Measurements from ENCODE around the gene MRPL53. TPM values are rescaled to one million over a fixed set of nuclear protein-coding genes. Genes with fewer than 3 reads are reported as not detected.

The MRPL53 gene
- total and polyA plus RNA-seq, 2 of the 13 experiments (the other 11 are each of a cell fraction or from before 2014, with no cell fraction given) = 34.3 to 51.9 TPM

DNA sequence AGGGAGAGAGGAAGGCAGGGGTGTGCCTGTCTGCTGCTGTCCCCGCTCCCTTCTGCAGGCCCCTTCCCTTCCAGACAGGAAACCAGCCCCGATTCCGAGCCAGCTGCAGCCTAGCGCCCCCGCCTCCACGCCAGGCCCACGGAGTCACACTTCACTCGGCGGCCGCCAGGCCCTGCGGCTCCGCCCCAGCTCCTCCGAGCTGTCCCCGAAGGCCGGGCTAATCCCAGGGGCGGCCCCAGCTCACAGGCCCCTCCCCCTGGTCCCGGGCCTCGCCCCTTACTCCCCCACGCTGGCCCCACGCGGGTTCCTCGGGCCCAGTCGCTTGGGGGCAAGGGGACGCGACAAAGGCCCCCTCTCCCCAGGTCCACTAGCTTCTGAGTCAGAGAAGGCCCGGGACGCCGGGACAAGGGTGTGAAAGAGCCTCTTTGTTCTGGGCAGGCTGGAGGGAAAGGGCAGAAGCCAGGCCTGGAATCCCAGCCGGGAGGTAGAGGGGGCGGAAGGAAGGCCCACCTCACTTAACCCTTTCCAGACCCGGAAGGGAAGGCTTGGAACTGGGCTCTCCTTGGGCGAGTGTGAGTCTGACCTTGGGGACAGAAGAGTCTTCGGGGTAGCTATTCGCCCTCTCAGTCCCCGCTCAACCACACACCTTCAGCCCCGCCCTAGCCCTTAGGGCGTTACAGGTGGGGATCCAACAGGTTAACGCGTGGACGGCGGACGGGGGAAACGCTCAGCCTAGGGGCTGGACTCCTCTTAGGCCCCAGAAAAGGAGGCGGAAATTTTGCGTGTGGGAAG is 31.9 kb downstream of the MRPL53 start (continued):
- TF ChIP-seq, protein P1, sequence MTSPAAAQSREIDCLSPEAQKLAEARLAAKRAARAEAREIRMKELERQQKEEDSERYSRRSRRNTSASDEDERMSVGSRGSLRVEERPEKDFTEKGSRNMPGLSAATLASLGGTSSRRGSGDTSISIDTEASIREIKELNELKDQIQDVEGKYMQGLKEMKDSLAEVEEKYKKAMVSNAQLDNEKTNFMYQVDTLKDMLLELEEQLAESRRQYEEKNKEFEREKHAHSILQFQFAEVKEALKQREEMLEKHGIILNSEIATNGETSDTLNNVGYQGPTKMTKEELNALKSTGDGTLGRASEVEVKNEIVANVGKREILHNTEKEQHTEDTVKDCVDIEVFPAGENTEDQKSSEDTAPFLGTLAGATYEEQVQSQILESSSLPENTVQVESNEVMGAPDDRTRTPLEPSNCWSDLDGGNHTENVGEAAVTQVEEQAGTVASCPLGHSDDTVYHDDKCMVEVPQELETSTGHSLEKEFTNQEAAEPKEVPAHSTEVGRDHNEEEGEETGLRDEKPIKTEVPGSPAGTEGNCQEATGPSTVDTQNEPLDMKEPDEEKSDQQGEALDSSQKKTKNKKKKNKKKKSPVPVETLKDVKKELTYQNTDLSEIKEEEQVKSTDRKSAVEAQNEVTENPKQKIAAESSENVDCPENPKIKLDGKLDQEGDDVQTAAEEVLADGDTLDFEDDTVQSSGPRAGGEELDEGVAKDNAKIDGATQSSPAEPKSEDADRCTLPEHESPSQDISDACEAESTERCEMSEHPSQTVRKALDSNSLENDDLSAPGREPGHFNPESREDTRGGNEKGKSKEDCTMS (CRISPR knock-in tag; conservative IDR thresholded peaks at IDR 0.05) = no peak
- peak; percentile 89 for TF ChIP-seq NKX3-1 (CRISPR knock-in tag; IDR thresholded peaks at IDR 0.05)
- TF ChIP-seq, protein P2, sequence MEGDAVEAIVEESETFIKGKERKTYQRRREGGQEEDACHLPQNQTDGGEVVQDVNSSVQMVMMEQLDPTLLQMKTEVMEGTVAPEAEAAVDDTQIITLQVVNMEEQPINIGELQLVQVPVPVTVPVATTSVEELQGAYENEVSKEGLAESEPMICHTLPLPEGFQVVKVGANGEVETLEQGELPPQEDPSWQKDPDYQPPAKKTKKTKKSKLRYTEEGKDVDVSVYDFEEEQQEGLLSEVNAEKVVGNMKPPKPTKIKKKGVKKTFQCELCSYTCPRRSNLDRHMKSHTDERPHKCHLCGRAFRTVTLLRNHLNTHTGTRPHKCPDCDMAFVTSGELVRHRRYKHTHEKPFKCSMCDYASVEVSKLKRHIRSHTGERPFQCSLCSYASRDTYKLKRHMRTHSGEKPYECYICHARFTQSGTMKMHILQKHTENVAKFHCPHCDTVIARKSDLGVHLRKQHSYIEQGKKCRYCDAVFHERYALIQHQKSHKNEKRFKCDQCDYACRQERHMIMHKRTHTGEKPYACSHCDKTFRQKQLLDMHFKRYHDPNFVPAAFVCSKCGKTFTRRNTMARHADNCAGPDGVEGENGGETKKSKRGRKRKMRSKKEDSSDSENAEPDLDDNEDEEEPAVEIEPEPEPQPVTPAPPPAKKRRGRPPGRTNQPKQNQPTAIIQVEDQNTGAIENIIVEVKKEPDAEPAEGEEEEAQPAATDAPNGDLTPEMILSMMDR (CRISPR knock-in tag; IDR thresholded peaks at IDR 0.05) = peak; percentile 71
- peak; percentile 96 for TF ChIP-seq DR1 (CRISPR knock-in tag; IDR thresholded peaks at IDR 0.05)
- TF ChIP-seq ZNF432 (CRISPR knock-in tag; IDR thresholded peaks at IDR 0.05; ENCODE audit: borderline replicate concordance) = 0 out of 2 replicates have a peak, but pooled peaks have one; percentile 22
- TF ChIP-seq RBM39 (IDR thresholded peaks at IDR 0.05; ENCODE audit: low read depth, low read length, poor library complexity, severe bottlenecking) = peak; percentile 82
- no peak; the same call in 1 of the 2 replicates for TF ChIP-seq SP140L (CRISPR knock-in tag; IDR thresholded peaks at IDR 0.05; ENCODE audit: borderline replicate concordance)
- peak; percentile 50; the same call in 1 of the 2 replicates for TF ChIP-seq ZSCAN22 (CRISPR knock-in tag; IDR thresholded peaks at IDR 0.05)
- peak; percentile 40; the same call in 1 of the 2 replicates for TF ChIP-seq ZNF782 (CRISPR knock-in tag; IDR thresholded peaks at IDR 0.05; ENCODE audit: borderline replicate concordance)
- no peak; the same call in 1 of the 2 replicates for TF ChIP-seq ZNF773 (CRISPR knock-in tag; IDR thresholded peaks at IDR 0.05; ENCODE audit: borderline replicate concordance)
- peak; percentile 4; the same call in 1 of the 2 replicates for TF ChIP-seq TCF7 (IDR thresholded peaks at IDR 0.05; ENCODE audit: low read depth)
- TF ChIP-seq SIN3B (IDR thresholded peaks at IDR 0.05; ENCODE audit: low read length) = no peak; the same call in 1 of the 2 replicates
- TF ChIP-seq, protein P3, sequence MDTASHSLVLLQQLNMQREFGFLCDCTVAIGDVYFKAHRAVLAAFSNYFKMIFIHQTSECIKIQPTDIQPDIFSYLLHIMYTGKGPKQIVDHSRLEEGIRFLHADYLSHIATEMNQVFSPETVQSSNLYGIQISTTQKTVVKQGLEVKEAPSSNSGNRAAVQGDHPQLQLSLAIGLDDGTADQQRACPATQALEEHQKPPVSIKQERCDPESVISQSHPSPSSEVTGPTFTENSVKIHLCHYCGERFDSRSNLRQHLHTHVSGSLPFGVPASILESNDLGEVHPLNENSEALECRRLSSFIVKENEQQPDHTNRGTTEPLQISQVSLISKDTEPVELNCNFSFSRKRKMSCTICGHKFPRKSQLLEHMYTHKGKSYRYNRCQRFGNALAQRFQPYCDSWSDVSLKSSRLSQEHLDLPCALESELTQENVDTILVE (CRISPR knock-in tag; IDR thresholded peaks at IDR 0.05) = peak; percentile 82; the same call in 1 of the 2 replicates
- TF ChIP-seq ZFP37 (CRISPR knock-in tag; IDR thresholded peaks at IDR 0.05; ENCODE audit: borderline replicate concordance) = 0 out of 2 replicates have a peak, but pooled peaks have one; percentile 82
- TF ChIP-seq ZNF709 (CRISPR knock-in tag; IDR thresholded peaks at IDR 0.05) = peak; percentile 84
- TF ChIP-seq YEATS4 (CRISPR knock-in tag; IDR thresholded peaks at IDR 0.05; ENCODE audit: borderline replicate concordance) = peak; percentile 89
- TF ChIP-seq AHR (CRISPR knock-in tag; IDR thresholded peaks at IDR 0.05) = no peak
- TF ChIP-seq TBX2 (CRISPR knock-in tag; IDR thresholded peaks at IDR 0.05; ENCODE audit: borderline replicate concordance) = peak; percentile 90
- peak; percentile 41 for TF ChIP-seq ZEB1 (IDR thresholded peaks at IDR 0.05; ENCODE audit: insufficient replicate concordance, low read depth)
- TF ChIP-seq STAT5B (CRISPR knock-in tag; IDR thresholded peaks at IDR 0.05) = no peak
- TF ChIP-seq, protein P4, sequence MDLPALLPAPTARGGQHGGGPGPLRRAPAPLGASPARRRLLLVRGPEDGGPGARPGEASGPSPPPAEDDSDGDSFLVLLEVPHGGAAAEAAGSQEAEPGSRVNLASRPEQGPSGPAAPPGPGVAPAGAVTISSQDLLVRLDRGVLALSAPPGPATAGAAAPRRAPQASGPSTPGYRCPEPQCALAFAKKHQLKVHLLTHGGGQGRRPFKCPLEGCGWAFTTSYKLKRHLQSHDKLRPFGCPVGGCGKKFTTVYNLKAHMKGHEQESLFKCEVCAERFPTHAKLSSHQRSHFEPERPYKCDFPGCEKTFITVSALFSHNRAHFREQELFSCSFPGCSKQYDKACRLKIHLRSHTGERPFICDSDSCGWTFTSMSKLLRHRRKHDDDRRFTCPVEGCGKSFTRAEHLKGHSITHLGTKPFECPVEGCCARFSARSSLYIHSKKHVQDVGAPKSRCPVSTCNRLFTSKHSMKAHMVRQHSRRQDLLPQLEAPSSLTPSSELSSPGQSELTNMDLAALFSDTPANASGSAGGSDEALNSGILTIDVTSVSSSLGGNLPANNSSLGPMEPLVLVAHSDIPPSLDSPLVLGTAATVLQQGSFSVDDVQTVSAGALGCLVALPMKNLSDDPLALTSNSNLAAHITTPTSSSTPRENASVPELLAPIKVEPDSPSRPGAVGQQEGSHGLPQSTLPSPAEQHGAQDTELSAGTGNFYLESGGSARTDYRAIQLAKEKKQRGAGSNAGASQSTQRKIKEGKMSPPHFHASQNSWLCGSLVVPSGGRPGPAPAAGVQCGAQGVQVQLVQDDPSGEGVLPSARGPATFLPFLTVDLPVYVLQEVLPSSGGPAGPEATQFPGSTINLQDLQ (CRISPR knock-in tag; IDR thresholded peaks at IDR 0.05) = 0 out of 2 replicates have a peak, but pooled peaks have one; percentile 18

Data from HepG2 (cell line).